Mammary epithelial cell (primary cell): ENCODE results near the gene MRE11.

Experiments
- CTCF ChIP-seq, 2 donors: IDR thresholded peaks in 1 of 2; conservative IDR thresholded peaks in 1 of 2; 2 replicates each; pipeline ENCODE4 v1.5.1; 2011 to 2012; ENCODE audit warnings: inconsistent platforms in 2 of 2, low read length in 2 of 2, mild to moderate bottlenecking in 2 of 2, control low read depth in 1 of 2, low read depth in 1 of 2; ENCODE audit not compliant: insufficient read depth in 1 of 2; ENCODE audit errors: extremely low read depth in 1 of 2
- EZH2 ChIP-seq: IDR thresholded peaks from 2 replicates; pipeline ENCODE4 v1.6.1; 2012; ENCODE audit warnings: low read length, inconsistent platforms, borderline replicate concordance

- no peak for TF ChIP-seq CTCF (conservative IDR thresholded peaks at IDR 0.05 in 1 of 2, IDR thresholded peaks at IDR 0.05 in 1 of 2; ENCODE audit: extremely low read depth in 1 of 2, insufficient read depth in 1 of 2, low read depth in 1 of 2, low read length in 2 of 2)
- TF ChIP-seq EZH2 = no peak
Measured at GRCh38 chr11:94400457-94400838, 93.2 kb downstream of the MRE11 start.
